SK-N-MC (cell line): ENCODE data around the gene PHKA2.

Experiments used
- EZH2 ChIP-seq: fragments of 200-600 bp; sonication (generic); IDR thresholded peaks from one replicate; pipeline ENCODE4 v1.6.1; 2017; ENCODE audit warnings: antibody characterized with exemption
- FOXP2 ChIP-seq: optimal IDR thresholded peaks from 2 replicates; pipeline ENCODE3; 2011; ENCODE audit warnings: mild to moderate bottlenecking, moderate library complexity; ENCODE audit not compliant: insufficient read depth; ENCODE audit errors: extremely low read length, control extremely low read depth
- POLR2AphosphoS5 ChIP-seq: IDR thresholded peaks from 2 replicates; pipeline ENCODE4 v1.6.1; 2012; ENCODE audit warnings: mild to moderate bottlenecking, low read depth, low read length, borderline replicate concordance

GRCh38 chrX:18871970-18872369, 111.9 kb downstream of the PHKA2 start:
- TF ChIP-seq EZH2 (no peak), POLR2AphosphoS5 (no peak), FOXP2 (no peak)
